ENCODE results near the gene HEBP1.

The HEBP1 gene

DNA sequence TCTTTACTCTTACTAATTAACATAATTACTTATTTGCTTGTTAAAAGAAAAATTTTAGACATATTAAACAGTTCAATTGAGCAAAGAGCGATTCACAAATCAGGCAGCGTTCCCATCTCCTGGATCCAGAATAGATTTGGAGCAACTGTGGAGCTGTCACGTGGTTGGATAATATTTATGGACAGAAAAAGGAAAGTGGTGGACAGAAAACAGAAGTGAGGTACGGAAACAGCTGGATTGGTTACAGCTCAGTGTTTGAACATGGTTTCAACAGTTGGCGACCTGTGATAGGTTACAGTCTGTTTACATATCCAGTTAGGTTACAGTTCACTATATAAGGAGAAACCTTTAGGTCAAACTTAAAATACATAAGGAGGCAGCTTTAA lies 24.5 kb upstream of the HEBP1 start:
- no peak for TF ChIP-seq CTCF (IDR thresholded peaks at IDR 0.05; ENCODE audit: low read depth, low read length, missing control alignments)
- no peak overlapping the region for H3K4me3 ChIP-seq (replicated peaks; ENCODE audit: low read depth, low read length)
- DNase-seq (ENCODE audit: extremely low read depth, low read depth), result no peak

GRCh38 chr12:13023811-13024530 lies 23.9 kb upstream of the HEBP1 start:
- DNase-seq (ENCODE audit: extremely low read depth, low read depth), result peak; percentile 53
- peak; percentile 63 for TF ChIP-seq CTCF (IDR thresholded peaks at IDR 0.05; ENCODE audit: low read depth, low read length, missing control alignments)
- H3K4me3 ChIP-seq (replicated peaks; ENCODE audit: low read depth, low read length), result no peak overlapping the region

DNA sequence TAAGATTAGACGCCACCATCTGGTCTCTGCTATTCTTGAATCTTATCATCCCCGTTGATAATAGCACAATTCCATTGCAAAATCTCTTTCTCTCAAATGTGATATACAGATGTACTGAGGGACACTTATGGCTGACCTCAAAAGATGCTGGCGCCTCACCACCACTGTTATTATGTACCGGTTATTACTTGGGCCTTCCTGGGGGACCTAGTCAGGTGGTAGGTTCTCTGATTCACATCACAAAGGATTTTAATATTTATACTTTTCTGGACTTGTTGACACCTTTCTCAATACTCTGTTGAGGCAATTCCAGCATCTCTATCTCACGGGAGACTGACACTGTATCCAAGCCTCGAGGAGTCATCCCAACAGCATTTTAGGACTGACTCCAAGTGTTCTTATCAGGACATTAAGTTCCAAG lies 22.8 kb upstream of the HEBP1 start:
- TF ChIP-seq CTCF (IDR thresholded peaks at IDR 0.05; ENCODE audit: low read depth, low read length, missing control alignments), result no peak
- H3K4me3 ChIP-seq (replicated peaks; ENCODE audit: low read depth, low read length), result no peak overlapping the region
- no peak for DNase-seq (ENCODE audit: extremely low read depth, low read depth)

DNA sequence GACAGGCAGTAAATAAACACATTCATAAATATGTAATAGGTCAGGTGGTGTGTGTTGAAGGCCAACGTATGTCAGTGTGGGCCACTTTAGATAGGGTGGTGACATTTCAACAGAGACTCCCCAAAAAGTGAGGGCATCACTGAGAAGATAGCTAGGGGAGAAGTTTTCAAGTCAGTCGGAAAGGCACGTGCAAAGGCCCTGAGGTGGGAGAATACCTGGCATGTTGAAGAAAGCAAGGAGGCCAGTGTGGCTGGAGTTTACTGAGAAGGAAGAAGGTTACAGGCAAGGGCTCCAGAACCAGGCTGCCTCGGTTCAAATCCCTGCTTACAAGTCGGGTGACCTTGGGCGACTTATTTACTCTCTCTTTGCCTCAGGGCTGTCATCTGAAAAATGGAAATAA lies 11.0 kb upstream of the HEBP1 start:
- DNase-seq (ENCODE audit: extremely low read depth, low read depth), result no peak
- no peak overlapping the region for H3K4me3 ChIP-seq (replicated peaks; ENCODE audit: low read depth, low read length)
- TF ChIP-seq CTCF (IDR thresholded peaks at IDR 0.05; ENCODE audit: low read depth, low read length, missing control alignments), result no peak

DNA sequence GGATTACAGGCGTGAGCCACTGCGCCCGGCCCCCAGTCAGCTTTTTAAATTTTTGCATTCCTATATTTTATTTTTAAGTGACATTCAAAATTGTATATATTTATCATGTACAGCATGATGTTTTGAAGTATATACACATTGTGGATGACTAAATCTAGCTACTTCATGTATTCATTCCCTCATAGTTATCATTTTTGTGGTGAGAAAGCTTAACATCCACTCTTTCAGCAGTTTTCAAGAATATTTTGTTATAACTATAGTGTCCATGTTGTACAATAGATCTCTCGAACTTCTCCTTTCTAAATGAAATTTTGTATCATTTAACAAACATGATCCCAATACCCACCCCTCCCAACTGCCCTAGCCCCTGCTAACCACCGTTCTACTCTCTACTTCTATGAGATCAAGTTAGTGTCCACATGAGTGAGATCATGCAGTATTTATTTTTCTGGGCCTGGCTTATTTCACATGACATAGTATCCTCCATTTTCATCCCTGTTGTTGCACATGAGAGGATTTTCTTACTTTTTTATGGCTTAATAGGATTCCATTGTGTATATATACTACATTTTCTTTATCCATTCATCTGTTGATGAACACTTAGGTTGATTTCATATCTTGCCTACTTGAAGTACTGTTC lies 8.8 kb upstream of the HEBP1 start:
- DNase-seq (ENCODE audit: extremely low read depth, low read depth), result no peak
- no peak for TF ChIP-seq CTCF (IDR thresholded peaks at IDR 0.05; ENCODE audit: low read depth, low read length, missing control alignments)

GRCh38 chr12:13007496-13008233 lies 7.6 kb upstream of the HEBP1 start:
- DNase-seq (ENCODE audit: extremely low read depth, low read depth), result no peak
- no peak overlapping the region for H3K4me3 ChIP-seq (replicated peaks; ENCODE audit: low read depth, low read length)
- no peak for TF ChIP-seq CTCF (IDR thresholded peaks at IDR 0.05; ENCODE audit: low read depth, low read length, missing control alignments)

More for the DNA sequence above, 8.8 kb upstream of the HEBP1 start:
- no peak overlapping the region for H3K4me3 ChIP-seq (replicated peaks; ENCODE audit: low read depth, low read length)

Measured in HFF-Myc (cell line).